GM18907 (cell line): ENCODE data around the gene CERS3.

Source experiments
- ATAC-seq: cut with Tn5 transposase; IDR thresholded peaks from one replicate; pipeline ENCODE4 v1.9.1; 2021; ENCODE audit warnings: mild to moderate bottlenecking, moderate library complexity; ENCODE audit not compliant: unreplicated experiment

Gene CERS3

DNA sequence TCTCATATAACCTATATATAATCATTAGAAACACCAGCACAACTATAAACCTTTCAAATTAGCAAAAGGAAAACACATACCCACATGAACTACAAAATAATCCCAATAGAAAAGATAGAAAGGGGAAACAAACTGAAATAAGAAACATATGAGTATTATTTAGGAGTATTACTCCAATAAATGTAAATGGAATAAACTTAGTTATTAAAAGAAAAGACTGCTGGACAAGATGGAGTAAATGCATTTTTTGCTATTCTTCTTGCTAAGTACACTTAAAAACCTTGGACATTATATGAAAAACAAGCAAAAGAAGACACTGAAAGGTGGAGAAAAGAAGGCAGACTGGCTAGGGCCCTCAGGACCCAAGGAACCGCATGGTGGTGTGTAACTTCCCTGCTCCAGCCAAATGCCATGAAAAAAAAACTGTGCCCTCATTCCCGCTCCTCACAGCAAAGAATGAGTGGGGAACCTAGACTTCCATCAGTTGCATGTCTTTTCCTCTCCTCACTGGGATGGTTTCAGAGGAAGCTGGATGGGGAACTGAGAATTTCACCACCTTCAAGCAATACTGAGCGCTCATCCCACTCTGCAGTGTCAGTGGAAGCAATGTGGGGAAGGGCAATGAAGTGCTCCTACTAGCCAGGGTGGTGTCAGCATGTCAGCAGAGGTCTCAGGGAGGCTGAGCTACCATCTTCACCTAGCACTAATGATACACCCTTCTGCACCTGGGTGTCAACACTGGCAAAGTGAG, 143.3 kb downstream of the CERS3 start:
- ATAC-seq, result no peak

DNA sequence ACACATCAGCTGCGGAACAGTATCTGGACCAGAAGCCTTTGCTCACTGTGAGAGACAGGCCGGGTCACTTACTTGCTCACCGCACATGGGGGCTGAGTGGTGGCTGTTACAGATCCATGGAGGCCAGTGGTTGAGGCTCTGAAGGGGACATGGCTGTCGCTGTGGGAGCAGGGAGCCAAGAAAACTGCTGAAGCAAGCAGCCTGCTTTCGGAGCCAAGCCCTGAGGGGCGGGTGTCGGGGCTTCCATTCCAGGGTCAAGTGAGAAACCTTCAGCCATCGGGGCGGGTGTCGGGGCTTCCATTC, 144.7 kb downstream of the CERS3 start:
- no peak for ATAC-seq

DNA sequence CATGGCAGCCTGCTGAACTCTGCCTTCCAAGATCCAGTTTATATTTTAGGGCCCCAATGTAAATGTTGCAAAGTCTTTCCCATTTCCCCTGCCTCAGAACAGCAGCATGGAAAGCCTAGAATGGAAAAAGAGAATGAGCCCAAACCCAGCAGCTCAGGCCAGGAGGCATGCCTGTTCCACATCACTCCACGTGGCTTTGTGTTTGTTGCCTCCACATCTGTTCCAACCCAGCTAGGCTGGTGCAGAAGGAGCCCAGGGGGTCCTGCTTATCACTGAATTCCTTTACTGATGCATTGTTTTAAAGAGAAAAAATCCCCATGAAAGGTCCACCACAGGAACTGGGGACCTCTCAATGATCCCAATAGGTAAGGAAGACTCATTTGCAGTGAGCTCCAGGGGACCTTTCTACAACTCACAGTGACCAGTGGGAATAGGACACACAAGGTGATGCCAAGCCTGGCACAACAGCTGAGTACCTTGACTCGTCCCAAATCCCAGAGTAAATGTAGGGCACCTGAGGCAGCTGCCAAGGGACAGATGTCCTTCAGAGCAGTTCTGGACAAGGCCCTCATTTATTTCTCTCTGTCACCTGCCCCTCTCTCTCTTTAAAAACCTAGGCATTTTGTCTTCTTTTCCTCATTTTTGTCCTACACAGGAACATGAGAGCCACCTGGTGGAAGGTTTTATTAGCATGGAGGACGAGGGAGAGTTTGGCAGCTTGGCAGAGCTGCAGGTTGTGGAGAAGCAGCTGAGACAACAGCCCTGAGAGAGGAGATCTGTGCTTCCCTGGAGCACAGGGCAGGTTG, 145.2 kb downstream of the CERS3 start:
- no peak for ATAC-seq

DNA sequence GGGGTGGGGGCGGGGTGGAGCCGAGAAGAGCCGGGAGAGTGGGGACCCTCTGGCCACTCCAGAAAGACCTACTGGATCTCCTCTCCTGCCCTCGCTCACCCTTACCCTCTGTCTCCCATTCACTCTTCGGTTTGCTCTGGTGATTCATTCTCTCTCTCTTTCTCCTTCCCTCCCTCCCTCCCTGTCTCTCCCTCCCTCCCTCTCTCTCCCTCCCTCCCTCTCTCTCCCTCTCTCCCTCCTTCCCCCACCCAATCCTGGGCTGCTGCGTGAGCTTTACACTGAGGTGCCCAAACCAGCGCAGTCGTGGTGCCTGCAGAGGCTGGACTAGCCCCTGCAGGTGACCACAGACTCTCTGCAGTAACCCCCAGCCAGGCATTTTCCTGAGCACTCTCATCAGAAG, 154.8 kb downstream of the CERS3 start:
- ATAC-seq, result no peak

DNA sequence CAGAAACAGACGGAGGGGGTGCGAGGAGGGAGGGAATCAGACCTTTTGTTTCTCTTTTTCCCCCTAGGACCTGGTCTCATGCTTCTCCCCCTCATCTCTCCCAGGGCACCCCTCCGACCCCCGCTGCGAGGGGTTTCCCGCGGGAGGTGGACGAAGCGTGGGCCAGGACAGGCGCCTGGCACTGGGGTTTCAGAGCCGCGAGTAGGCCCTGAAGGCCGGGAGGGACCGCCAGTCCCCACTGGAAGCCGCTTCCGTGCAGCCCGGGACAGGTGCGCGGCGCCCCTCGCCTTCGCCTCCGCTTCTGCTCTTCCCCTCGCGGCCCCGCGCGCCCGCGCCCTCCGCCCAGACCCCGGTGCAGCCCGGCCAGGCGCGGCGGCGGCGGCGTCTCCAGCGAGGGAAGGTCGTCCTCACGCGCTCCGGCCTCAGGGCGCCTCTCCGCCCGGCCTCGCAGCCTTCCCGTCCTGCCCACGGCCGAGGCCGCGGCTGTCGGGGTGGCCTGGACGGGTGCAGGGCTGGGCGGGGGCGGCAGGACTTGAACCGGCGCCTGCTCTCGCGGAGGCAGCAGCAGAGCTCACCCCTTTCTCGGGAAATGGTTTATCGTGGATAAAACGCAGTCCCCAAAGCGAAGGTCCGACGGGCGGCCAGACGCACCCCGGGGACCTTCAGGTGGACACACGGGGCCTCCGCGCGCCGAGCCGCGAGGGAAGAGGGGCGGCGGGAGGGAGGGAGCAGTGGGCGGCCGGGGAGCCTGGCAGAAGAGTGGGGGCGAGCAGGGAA, 155.4 kb downstream of the CERS3 start:
- no peak for ATAC-seq

- no peak for ATAC-seq
These were observed 156.0 kb downstream of the CERS3 start for GRCh38 chr15:100372739-100373119.

DNA sequence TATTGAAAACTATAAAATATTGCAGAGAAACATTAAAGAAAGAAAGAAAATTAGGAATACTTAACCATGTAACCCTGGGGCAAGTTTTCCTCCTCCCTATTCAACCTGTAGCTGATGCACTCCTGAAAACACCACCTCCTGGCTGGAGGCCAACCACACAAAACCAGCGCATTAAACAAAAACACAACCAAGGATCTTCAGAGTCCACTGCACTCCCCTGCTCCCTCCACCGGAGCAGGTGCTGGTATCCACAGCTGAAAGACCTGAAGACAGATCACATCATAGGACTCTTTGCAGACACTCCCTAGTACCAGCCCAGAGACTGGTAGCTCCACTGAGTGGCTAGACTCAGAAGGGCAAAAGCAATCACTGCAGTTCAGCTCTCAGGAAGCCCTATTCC, 173.4 kb downstream of the CERS3 start:
- no peak for ATAC-seq

DNA sequence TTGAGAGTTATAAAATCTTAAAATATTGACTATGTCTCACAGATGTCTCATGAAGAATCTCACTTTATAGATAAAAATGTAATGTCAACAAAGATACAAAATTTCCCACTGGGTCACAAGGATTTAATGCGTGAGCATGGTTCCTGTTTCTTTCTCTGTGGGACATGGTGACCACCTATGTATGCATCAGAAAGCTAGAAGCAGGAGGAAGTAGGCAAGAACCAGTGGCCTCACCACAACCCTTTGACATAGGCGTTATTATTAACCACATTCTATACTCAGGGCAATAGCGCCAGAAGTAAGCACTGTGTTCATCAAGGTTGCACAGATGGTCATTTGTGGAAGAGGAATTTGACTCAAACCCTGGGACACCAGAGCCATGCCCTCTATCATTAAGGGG, 175.3 kb downstream of the CERS3 start:
- ATAC-seq, result no peak

DNA sequence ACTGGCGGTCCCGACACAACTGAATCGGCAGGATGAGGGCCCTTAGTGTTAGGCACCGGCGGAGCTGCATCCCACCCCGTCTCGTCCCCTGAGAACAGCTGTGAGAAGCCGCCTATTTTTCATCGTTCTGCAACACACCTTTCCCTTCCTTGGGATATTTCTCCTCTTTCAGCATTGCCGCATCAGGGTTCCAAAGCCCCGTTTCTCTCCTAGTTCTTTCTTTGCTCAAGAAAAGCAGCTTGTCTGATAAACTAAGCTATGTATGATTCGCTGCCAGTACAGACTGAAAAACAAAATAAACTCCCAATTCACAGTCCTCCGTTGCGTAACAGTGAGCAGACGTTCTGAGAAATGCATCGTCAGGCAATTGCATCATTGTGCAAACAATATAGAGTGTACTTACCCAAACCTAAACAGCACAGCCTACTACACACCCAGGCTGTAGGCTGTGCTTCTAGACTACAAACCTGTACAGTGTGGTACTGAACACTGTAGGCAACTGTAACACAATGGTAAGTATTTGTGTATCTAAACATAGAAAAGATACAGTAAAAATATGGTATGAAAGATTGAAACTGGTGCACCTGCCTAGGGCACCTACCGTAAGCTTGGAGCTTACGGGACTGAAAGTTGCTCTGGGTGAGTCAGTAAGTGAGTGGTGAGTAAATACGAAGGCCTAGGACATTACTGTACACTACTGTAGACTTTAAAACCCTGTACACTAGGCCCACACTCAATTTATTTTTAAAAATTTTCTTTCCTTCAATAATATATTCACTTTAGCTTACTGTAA, 178.1 kb downstream of the CERS3 start:
- ATAC-seq, result no peak
